KOPT-K1 (cell line): ENCODE data around the gene AP1S2.

Source experiments
- H3K27ac ChIP-seq: fragments of 200-600 bp; sonication (generic); 2 replicates; pipeline ENCODE4 v1.5.1; 2016; ENCODE audit warnings: antibody characterized with exemption, mild to moderate bottlenecking, low read depth, low read length; ENCODE audit not compliant: poor library complexity, severe bottlenecking
- H3K36me3 ChIP-seq: fragments of 200-600 bp; sonication (generic); 2 replicates; pipeline ENCODE4 v1.5.1; 2017; ENCODE audit warnings: antibody characterized with exemption, mild to moderate bottlenecking, low read length, moderate library complexity; ENCODE audit not compliant: insufficient read depth
- H3K9me3 ChIP-seq: fragments of 200-600 bp; sonication (generic); 2 replicates; pipeline ENCODE4 v1.5.1; 2017; ENCODE audit warnings: antibody characterized with exemption, low read length, mild to moderate bottlenecking; ENCODE audit not compliant: insufficient read depth, poor library complexity, severe bottlenecking

Gene AP1S2

GRCh38 chrX:15866147-15866546, 11.5 kb upstream of the AP1S2 start:
- Histone ChIP-seq H3K27ac (no peak overlapping the region), H3K9me3 (no peaks in the 10 kb centered on the region), H3K36me3 (no peaks in the 10 kb centered on the region)

DNA sequence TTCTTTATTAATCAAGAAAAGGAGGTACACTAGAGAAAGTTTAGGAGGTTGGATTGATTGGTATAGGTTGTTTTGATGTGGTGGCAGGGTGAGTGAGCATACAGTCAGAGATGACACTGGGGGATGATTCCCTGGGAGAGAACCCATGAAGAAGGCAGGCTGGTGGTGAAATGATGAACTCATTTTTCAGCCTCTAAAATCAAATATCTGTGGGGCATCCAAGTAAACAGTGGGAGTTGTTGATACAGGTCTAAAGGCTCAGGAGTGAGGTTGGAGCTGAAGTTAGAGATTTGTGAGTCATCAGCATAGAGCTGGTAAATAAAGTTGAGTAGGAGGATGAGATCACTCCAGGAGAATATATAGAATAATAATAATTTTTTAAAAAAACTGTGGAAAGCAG, 10.0 kb upstream of the AP1S2 start:
- Histone ChIP-seq H3K9me3 (no peaks in the 10 kb centered on the region), H3K27ac (no peak overlapping the region), H3K36me3 (no peaks in the 10 kb centered on the region)

GRCh38 chrX:15864023-15864422, 9.4 kb upstream of the AP1S2 start:
- no peaks in the 10 kb centered on the region for H3K36me3 ChIP-seq
- no peaks in the 10 kb centered on the region for H3K9me3 ChIP-seq
- H3K27ac ChIP-seq: no peak overlapping the region

DNA sequence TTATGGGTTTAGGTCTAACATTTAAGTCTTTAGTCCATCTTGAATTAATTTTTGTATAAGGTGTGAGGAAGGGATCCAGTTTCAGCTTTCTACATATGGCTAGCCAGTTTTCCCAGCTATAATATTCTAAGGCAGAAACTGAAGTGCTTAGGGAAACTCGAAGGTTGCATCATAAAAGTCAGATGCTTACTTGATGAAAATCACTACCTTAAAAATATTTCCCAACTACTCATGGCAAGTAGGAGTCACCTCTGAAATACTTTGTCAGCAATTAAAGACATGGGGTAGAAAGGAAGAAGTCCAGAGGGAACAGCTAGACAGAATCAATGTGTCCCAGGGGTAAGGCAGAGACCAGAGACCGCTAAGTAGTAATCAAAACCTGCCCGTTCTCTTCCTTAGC, 6.3 kb upstream of the AP1S2 start:
- Histone ChIP-seq H3K27ac (no peak overlapping the region), H3K36me3 (no peaks in the 10 kb centered on the region), H3K9me3 (no peaks in the 10 kb centered on the region)

DNA sequence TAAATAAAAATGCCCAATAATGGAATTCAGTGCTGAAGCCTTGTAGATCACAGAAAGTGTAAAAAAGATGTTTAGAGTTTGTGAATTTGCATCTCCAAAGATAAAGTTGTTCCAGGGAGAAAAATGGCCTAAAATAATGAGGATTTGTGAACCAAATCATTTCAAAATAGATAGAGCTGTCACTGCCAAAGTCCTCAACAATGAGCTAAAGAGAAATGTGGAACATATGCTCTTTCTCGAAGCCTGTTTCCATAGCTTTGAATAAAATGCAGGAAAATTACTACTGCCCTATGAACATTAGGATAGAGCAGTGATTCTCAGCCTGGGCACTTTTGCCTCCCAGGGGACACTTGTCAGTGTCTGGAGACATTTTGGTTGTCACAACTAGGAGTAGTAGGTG, 3.4 kb upstream of the AP1S2 start:
- Histone ChIP-seq H3K27ac (no peak overlapping the region), H3K36me3 (no peaks in the 10 kb centered on the region), H3K9me3 (no peaks in the 10 kb centered on the region)

DNA sequence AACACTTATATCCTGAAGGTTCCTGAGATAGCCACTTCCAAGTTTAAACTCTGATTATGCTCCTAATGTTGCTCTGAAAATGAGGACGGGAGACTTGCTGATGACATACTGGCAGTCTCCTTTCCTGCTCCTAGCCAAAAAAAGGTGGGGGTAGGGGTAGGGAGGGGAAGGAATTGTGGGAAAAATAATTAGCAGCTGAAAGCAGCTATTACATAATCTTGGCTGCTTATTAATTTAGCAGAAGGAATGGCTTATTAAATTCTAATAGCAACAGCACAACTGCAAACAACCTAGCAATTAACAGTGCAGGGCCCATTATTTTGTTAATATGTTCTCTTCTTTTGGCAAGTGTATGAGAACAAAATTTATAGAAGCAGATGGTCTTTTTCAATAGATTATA, 2.0 kb upstream of the AP1S2 start:
- Histone ChIP-seq H3K27ac (no peak overlapping the region), H3K36me3 (no peaks in the 10 kb centered on the region), H3K9me3 (no peaks in the 10 kb centered on the region)

GRCh38 chrX:15856222-15856587, 1.6 kb upstream of the AP1S2 start:
- no peaks in the 10 kb centered on the region for H3K9me3 ChIP-seq
- H3K27ac ChIP-seq: no peak overlapping the region
- no peaks in the 10 kb centered on the region; the same call in 1 of the 2 replicates for H3K36me3 ChIP-seq

DNA sequence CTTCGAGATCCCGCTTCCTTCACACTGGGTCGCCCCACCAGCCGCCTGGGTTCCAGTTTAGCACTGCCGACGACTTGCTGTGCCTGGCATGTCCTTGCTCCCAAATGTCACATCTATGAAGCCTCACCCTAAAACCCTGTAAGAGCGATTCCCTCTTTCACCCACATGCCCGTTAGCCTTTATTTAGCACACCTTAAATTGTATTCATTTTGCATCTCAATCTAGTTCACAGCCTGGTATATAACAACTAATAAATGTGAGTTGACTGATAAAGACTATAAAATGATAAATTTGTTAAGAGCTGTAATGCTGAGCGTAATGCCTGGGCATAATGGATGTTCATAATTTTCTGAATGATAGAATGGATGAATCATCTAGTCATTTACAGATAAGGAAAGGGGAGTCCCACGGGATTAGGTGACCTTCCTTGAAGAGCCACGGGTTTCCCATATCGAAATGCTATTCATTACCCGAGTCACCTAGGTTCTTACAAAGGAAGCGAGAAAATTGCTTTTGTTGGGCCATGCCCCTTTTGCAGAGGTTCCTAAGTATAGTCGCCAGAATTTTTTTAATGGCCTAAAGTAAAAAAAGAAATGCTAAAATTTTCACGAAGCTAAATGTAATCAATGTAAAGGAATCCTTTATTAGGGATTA, 1.1 kb upstream of the AP1S2 start:
- Histone ChIP-seq H3K36me3 (no peaks in the 10 kb centered on the region; the same call in 1 of the 2 replicates), H3K9me3 (no peaks in the 10 kb centered on the region), H3K27ac (peak overlapping the region; percentile 84)

GRCh38 chrX:15854080-15854655, 445 bp downstream of the AP1S2 start:
- Histone ChIP-seq H3K27ac (peak overlapping the region; percentile 55), H3K9me3 (no peaks in the 10 kb centered on the region), H3K36me3 (no peaks in the 10 kb centered on the region; the same call in 1 of the 2 replicates)

DNA sequence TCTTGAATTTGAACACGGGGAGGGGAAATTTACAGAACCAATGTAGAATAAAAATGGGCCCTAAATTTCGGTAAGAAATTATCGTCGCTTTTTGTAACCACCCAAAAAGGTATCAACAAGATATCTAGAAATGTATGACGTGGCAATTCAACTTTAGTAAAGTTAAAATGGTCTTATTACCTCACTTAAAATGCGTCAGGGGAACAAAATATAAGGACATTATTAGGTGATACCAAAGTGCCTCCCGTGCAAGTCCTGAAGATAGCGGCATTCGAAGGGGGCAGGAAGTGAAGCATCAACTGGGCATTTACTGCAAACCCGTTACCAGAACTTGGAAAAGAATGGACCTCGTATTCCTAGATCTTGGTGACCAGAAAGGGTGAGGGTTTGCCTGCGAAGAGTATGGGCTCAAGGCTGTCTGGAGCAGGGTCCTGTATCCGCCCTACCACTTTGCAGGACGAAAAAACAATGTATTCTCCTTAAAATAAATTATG, 980 bp downstream of the AP1S2 start:
- Histone ChIP-seq H3K27ac (peak overlapping the region; percentile 55), H3K9me3 (no peaks in the 10 kb centered on the region), H3K36me3 (no peaks in the 10 kb centered on the region; the same call in 1 of the 2 replicates)

DNA sequence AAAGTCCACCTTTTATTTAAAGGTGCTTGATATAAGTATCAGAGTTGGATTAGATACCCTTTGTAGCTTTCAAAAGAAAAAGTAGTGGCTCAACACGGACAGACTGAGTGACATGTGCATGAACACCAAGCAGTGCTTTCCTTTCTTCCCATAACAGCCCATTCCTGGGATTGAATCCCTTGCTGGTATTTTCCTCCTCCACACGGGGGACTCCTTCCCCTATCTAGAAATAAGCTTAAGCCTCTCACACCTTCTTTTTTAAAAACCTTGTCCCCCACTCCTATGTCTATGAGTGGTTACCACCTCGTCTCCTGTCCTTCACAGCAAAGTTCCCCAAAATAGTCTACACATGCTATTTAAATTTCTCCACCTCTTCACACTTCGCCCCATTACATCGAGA, 5.1 kb downstream of the AP1S2 start:
- H3K36me3 ChIP-seq: peaks cover 6% of the 10 kb centered on the region
- H3K27ac ChIP-seq: no peak overlapping the region
- H3K9me3 ChIP-seq: no peaks in the 10 kb centered on the region

- no peaks in the 10 kb centered on the region for H3K9me3 ChIP-seq
- H3K36me3 ChIP-seq: peaks cover 15% of the 10 kb centered on the region
- H3K27ac ChIP-seq: no peak overlapping the region
Observed at GRCh38 chrX:15848576-15848975, 6.0 kb downstream of the AP1S2 start.

- Histone ChIP-seq H3K36me3 (peaks cover 24% of the 10 kb centered on the region), H3K27ac (no peak overlapping the region)
Observed at GRCh38 chrX:15843960-15844359, 10.7 kb downstream of the AP1S2 start.

DNA sequence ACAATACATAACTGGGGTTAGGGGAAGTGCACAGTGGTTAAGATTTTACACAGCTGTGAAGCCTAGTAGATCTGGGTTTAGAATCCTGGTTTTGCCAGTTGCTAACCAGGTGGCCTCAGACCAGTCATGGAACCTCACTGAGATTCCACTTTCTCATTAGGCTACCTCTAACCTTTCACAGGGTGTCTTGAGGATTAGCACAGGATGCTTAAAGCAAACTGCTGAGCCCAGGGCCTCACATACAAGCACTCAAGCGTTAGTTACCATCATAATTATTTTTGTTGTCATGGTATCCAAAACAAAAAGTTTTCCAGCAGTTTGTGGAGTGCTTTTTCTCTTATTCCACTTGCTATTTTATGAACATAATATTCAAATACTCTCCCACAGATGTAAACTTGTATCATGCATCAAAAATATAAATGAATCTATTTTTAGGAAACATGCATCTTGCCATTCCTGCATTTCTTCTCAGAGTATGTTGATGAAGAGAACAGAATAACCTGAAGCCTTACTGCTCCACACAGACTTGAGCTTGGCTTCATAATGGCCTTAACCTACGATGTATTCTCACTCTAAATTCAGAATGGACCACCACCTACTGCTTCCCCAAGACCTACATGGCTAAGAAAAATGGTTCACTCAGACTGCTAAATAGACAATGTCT, 12.6 kb downstream of the AP1S2 start:
- H3K36me3 ChIP-seq: peaks cover 24% of the 10 kb centered on the region

More at GRCh38 chrX:15843960-15844359, 10.7 kb downstream of the AP1S2 start:
- H3K9me3 ChIP-seq: no peaks in the 10 kb centered on the region

GRCh38 chrX:15838017-15838416, 16.6 kb downstream of the AP1S2 start:
- no peak overlapping the region for H3K27ac ChIP-seq
- H3K9me3 ChIP-seq: no peaks in the 10 kb centered on the region
- peaks cover 9% of the 10 kb centered on the region; the same call in 1 of the 2 replicates for H3K36me3 ChIP-seq

More for the DNA sequence above, 12.6 kb downstream of the AP1S2 start:
- Histone ChIP-seq H3K27ac (no peak overlapping the region), H3K9me3 (no peaks in the 10 kb centered on the region)
